ENCODE data around the gene ZNF880.

- TF ChIP-seq, protein P1, sequence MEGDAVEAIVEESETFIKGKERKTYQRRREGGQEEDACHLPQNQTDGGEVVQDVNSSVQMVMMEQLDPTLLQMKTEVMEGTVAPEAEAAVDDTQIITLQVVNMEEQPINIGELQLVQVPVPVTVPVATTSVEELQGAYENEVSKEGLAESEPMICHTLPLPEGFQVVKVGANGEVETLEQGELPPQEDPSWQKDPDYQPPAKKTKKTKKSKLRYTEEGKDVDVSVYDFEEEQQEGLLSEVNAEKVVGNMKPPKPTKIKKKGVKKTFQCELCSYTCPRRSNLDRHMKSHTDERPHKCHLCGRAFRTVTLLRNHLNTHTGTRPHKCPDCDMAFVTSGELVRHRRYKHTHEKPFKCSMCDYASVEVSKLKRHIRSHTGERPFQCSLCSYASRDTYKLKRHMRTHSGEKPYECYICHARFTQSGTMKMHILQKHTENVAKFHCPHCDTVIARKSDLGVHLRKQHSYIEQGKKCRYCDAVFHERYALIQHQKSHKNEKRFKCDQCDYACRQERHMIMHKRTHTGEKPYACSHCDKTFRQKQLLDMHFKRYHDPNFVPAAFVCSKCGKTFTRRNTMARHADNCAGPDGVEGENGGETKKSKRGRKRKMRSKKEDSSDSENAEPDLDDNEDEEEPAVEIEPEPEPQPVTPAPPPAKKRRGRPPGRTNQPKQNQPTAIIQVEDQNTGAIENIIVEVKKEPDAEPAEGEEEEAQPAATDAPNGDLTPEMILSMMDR (IDR thresholded peaks at IDR 0.05) = no peak
- TF ChIP-seq GABPA (IDR thresholded peaks at IDR 0.05; ENCODE audit: low read depth) (no peak), MXI1 (IDR thresholded peaks at IDR 0.05; ENCODE audit: low read depth, low read length) (no peak), ZBTB33 (IDR thresholded peaks at IDR 0.05; ENCODE audit: borderline replicate concordance, low read depth) (no peak), POLR2AphosphoS5 (IDR thresholded peaks at IDR 0.05; ENCODE audit: low read depth, low read length) (no peak), YY1 (IDR thresholded peaks at IDR 0.05; ENCODE audit: low read depth) (no peak)
These were observed 47.3 kb upstream of the ZNF880 start for GRCh38 chr19:52322429-52322828.
